Measurements from ENCODE around the gene GPR146.

DNA sequence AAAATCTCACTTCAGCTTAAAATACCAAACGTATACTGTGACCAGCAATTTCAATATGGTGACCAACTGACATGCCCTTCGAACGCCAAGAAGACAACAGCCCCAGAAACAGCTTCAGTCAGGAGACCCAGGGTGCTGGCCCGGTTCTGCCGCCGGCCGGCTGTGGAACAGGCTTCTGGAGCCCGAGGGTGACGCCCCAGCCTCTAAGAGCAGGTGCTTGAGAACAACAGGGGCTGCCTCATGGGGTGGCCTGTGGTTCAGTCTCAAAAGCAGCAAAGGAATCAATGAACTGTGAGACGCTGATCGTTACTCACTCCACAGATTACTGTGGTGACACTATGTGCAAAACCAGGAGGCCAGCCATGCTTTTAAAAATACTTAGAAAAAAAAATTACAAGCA, 60.8 kb downstream of the GPR146 start:
- TF ChIP-seq CTCF (IDR thresholded peaks at IDR 0.05; ENCODE audit: insufficient read depth, low read length, poor library complexity, severe bottlenecking) = no peak
- TF ChIP-seq EZH2phosphoT487 (conservative IDR thresholded peaks at IDR 0.05; ENCODE audit: low read length) = no peak
